GM18520 (cell line): ENCODE data around the gene RAP1B.

Source experiments
- ATAC-seq: cut with Tn5 transposase; IDR thresholded peaks from one replicate; pipeline ENCODE4 v1.9.1; 2021; ENCODE audit not compliant: unreplicated experiment

The RAP1B gene

GRCh38 chr12:68695454-68695853, 84.8 kb downstream of the RAP1B start:
- no peak for ATAC-seq

- no peak for ATAC-seq
Measured at GRCh38 chr12:68699486-68699885, 88.8 kb downstream of the RAP1B start.
